SHP77 treated with DMSO at 0.1 percent for 48 hours (cell line): ENCODE measurements around the gene NDUFA11.
"Not testable (repeated sequence)": the region's sequence is repeated elsewhere in the genome, so short reads cannot be mapped to it uniquely, and the experiment has no call there.

ENCODE experiments used
- DNase-seq: peaks from one replicate; lab custom pipeline; 2025; lab: John Stamatoyannopoulos, UW

The NDUFA11 gene

GRCh38 chr19:5890099-5890498 lies 13.5 kb downstream of the NDUFA11 start:
- no peak for DNase-seq

DNA sequence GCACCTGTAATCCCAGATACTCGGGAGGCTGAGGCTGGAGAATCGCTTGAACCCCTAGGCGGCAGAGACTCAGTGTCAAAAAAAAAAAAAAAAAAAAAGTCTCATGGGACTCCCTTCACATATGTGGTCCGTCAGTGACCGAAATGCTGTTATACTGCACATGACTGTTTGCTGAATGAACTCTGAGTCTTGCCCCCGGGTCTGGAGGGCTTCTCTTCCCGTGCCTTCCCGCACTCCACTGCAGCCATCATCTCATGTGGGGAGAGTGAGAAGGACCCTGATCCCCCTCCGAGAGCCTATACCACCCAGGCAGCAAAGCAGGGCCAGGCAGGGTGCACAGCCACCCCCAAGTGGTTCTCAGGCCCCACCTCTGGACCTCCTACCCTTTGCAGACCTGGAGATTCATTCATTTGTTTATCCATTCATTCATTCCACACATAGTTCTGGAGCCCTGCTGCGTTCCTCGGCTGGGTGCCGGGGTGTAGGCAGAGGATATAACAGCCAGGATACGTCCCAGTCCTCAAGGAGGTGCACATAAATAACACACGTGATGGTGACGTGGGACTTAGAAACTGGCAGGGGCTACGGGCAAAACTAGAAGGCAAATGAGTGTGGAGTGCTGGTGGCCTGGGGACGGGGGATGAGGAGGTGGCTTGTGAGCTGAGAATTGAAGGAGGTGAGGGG lies 14.2 kb downstream of the NDUFA11 start:
- DNase-seq = no peak

GRCh38 chr19:5884065-5884811 lies 19.4 kb downstream of the NDUFA11 start:
- DNase-seq = not testable (repeated sequence)

- DNase-seq = not testable (repeated sequence)
Observed at GRCh38 chr19:5883157-5883873, 20.3 kb downstream of the NDUFA11 start.

GRCh38 chr19:5882421-5882968 lies 21.1 kb downstream of the NDUFA11 start:
- no peak for DNase-seq

- DNase-seq = no peak
Observed at GRCh38 chr19:5881543-5882299, 21.9 kb downstream of the NDUFA11 start.

DNA sequence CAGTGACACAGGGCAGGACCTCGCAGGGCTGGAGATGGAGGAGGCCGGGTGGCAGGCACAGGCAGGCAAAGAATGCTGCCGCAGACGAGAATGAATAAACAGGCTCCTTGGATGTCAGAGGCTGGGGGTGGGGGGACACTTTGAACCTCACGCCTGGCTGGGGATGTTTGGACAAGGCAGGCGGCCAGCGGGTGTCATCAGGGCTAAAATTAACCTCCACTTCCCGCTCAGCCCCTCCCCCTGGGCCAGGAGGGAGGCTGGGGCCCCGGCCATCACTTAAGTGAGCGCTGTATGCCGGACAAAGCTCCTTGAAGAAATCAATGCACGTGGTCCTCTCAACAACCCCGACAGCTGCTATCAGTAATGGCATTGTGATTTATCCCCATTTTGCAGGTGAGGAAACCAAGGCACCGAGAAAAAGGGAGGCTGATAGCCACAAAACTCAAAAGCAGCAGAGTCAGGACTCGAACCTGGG lies 22.9 kb downstream of the NDUFA11 start:
- DNase-seq = peak; percentile 37

GRCh38 chr19:5880196-5880595 lies 23.4 kb downstream of the NDUFA11 start:
- DNase-seq = no peak

DNA sequence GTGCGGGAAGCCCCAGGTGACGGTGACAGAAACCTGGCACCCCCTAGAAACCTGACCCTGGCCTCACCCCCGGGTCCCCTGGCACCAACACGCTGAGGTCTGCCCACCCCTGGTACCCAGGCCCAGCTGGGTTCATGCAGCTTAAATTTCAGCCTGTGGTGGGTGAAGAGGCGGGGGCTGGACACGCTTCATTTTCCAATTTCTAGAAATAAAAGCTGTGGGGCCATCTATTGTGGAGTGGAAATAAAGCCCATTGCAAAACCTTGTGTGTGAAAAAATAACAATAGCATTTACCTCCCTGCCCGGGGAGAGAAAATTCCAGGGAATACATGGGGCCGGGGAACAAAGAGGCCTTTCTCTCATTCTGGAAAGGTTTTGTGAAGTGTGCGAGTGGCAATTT lies 25.7 kb downstream of the NDUFA11 start:
- DNase-seq = no peak

- no peak for DNase-seq
Observed at GRCh38 chr19:5877427-5877826, 26.2 kb downstream of the NDUFA11 start.

DNA sequence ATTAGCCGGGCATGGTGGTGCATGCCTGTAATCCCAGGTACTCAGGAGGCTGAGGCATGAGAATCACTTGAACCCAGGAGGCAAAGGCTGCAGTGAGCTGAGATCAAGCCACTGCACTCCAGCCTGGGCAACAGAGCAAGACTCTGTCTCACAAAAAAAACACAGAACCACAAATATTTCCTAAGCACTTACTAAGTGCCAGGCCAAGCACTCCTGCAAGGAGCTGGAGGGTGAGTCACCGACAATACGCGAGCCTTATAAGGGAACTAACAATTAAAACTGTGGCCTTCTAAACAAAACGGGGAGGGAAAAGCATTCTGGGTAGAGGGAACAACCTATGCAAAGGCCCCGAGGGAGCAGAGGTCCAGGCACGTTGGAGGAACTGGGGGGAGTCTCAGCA lies 29.1 kb downstream of the NDUFA11 start:
- DNase-seq = not testable (repeated sequence)

DNA sequence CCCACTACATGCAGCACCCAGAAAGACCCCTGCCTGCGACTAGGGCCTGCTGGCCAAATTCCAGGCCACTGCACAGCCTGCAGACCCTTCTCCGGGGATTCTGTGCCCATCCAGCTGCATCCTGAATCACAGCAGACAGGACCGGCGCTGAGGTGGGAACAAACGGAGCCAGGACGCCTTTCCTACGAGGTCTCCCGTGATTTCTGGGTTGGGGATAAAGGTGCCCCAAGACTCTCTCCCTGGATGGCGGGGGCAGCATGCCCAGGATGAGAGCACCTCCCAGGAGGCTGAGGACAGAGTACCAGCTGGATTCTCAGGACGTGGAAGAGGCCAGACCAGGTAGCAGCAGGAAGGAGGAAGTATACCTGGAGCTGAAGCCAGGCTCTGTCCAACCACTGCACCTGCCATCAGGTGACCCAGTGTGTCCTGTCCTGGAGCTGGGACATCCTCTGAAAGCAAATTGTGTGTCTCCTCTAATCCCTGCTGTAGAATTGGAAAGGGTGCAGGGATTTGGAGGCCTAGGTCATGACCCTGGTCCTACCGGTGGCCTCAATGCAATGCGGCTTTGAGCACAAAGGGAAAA lies 29.9 kb downstream of the NDUFA11 start:
- no peak for DNase-seq

GRCh38 chr19:5870986-5871394 lies 32.6 kb downstream of the NDUFA11 start:
- no peak for DNase-seq

GRCh38 chr19:5867201-5868136 lies 36.1 kb downstream of the NDUFA11 start:
- no peak for DNase-seq

DNA sequence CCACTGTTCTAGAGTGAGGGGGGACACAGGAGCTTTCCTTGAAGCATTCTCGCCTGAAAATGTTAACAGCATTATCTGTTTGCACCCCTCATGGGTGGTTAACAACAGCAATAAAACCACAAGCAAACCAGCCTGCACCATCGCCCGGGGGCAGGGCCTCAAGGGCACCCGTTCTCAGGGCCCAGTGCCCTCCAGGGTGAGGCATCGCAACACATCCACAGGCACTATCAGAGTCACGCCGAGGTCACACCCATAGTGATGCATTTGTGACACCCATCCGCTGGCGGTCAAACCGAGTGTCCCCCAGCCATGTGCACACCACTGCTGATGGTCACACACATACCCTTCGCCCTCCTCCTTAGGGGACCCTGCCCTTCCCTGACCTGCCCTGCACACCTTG lies 37.8 kb downstream of the NDUFA11 start:
- no peak for DNase-seq

GRCh38 chr19:5864725-5865486 lies 38.7 kb downstream of the NDUFA11 start:
- DNase-seq = no peak

DNA sequence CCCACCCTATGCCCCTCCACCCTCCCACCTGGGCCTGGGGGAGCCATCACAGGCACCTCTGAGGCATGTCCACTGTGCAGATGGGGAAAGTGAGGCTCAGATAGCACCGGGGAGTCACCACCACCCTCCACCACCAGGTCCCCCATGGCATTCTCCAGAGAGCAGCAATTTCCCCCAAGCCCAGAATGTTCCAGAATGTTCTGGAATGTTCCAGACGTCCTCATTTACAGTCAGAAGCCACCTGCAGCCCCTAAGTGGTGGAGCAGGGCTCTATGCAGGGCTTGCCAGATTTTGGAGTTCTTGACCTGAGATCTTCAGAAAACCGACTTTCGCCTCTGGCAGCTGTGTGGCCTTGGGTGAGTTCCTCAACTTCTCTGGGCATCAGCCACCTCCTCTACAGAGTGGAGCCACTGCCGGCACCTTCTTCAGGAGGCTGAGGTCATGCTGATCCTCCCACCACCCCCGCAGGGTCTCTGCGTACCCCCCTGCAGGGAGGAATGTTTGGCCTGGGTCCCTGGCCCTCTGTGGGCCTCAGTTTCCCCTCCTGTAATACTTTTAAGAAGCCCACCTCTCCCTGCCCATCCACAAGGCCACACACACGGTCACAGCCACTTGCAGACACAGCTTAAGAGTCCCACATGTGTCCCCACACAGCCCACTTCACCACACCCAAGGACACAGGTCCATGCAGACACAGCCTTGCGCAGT lies 39.4 kb downstream of the NDUFA11 start:
- DNase-seq = no peak

- DNase-seq = no peak
Observed at GRCh38 chr19:5863030-5863665, 40.4 kb downstream of the NDUFA11 start.
